ENCODE results near the gene AGTR2.
"Not testable (repeated sequence)": the region's sequence is repeated elsewhere in the genome, so short reads cannot be mapped to it uniquely, and the experiment has no call there.

The AGTR2 gene, protein sequence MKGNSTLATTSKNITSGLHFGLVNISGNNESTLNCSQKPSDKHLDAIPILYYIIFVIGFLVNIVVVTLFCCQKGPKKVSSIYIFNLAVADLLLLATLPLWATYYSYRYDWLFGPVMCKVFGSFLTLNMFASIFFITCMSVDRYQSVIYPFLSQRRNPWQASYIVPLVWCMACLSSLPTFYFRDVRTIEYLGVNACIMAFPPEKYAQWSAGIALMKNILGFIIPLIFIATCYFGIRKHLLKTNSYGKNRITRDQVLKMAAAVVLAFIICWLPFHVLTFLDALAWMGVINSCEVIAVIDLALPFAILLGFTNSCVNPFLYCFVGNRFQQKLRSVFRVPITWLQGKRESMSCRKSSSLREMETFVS

DNA sequence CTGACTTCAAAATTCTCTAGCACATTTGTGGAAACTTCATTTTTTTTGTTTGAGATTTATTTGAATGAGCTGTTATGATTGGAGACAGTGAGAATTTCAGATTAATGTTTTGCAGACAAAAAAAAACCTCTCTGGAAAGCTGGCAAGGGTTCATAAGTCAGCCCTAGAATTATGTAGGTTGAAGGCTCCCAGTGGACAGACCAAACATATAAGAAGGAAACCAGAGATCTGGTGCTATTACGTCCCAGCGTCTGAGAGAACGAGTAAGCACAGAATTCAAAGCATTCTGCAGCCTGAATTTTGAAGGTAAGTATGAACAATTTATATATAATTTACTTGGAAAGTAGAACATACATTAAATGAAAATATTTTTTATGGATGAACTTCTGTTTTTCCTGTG lies at the start of gene AGTR2:
Gene AGTR2 (plus strand): TSS at position 234 of the 400 bp plus-strand sequence. CDS start 1,537 bp downstream, outside the sequence.
- FAIRE-seq (no peak), DNase-seq (ENCODE audit: insufficient read length, low spot score) (no peak)

- no peak for DNase-seq (ENCODE audit: insufficient read length, low spot score)
- no peak for FAIRE-seq
Observed at GRCh38 chrX:116135277-116135676, 35.3 kb upstream of the AGTR2 start.

DNA sequence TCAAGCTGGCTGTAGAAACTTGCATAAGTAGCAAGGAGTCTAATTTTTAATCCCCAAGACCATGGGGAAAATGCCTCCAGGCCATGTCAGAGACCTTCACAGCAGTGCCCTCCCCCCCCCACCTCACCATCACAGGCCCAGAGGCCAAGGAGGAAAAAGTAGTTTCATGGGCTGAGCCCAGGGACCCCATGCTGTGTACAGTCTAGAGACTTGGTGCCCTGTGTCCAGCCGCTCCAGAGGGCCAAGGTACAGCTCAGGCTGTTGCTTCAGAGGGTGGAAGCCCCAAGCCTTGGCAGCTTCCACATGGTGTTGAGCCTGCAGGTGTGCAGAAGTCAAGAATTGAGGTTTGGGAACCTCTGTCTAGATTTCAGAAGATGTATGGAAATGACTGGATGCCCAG lies 29.3 kb upstream of the AGTR2 start:
- not testable (repeated sequence) for DNase-seq (ENCODE audit: insufficient read length, low spot score); FAIRE-seq

GRCh38 chrX:116142976-116143375 lies 27.6 kb upstream of the AGTR2 start:
- no peak for FAIRE-seq
- no peak for DNase-seq (ENCODE audit: insufficient read length, low spot score)

DNA sequence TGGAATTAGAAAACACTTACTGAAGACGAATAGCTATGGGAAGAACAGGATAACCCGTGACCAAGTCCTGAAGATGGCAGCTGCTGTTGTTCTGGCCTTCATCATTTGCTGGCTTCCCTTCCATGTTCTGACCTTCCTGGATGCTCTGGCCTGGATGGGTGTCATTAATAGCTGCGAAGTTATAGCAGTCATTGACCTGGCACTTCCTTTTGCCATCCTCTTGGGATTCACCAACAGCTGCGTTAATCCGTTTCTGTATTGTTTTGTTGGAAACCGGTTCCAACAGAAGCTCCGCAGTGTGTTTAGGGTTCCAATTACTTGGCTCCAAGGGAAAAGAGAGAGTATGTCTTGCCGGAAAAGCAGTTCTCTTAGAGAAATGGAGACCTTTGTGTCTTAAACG lies 2.4 kb downstream of the AGTR2 start:
- DNase-seq (ENCODE audit: insufficient read length, low spot score): no peak
- FAIRE-seq: no peak

GRCh38 chrX:116181300-116181699 lies 10.8 kb downstream of the AGTR2 start:
- DNase-seq (ENCODE audit: insufficient read length, low spot score) (no peak), FAIRE-seq (no peak)

DNA sequence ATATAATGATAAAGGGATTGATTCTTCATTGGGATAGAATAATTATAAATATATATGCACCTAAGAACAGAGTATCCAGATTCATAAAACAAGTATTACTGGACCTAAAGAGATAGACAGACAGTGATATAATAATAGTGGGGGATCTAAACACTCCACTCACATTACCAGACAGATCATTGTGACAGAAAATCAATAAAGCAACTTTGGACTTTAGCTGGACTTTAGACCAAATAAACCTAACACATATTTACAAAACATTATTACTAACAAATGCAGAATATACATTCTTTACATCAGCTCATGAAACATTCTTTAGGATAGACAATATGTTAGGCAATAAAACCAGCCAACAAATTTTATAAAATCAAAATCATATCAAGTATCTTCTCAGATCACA lies 14.6 kb downstream of the AGTR2 start:
- no peak for FAIRE-seq
- no peak for DNase-seq (ENCODE audit: insufficient read length, low spot score)

GRCh38 chrX:116194649-116195048 lies 24.1 kb downstream of the AGTR2 start:
- FAIRE-seq: no peak
- no peak for DNase-seq (ENCODE audit: insufficient read length, low spot score)

- FAIRE-seq: no peak
- DNase-seq (ENCODE audit: insufficient read length, low spot score): no peak
Observed at GRCh38 chrX:116198235-116198634, 27.7 kb downstream of the AGTR2 start.

DNA sequence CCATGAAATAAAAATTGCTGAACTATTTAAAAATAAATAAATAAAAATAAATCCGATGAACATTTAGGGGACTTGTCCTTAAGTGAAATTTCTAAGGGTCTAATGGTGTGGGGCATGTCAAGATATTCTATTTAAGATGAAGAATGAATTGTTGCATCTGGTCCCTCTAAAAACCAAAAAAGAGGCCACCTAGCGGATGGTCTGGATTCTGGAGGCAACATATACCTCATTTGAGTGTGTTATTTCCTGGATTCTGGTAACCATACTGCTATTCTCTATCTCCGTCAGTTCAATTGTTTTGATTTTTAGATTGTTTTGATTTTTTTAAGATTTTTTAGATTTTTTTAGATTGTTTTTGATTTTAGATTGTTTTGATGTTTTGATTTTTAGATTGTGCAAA lies 28.3 kb downstream of the AGTR2 start:
- FAIRE-seq (no peak), DNase-seq (ENCODE audit: insufficient read length, low spot score) (no peak)

DNA sequence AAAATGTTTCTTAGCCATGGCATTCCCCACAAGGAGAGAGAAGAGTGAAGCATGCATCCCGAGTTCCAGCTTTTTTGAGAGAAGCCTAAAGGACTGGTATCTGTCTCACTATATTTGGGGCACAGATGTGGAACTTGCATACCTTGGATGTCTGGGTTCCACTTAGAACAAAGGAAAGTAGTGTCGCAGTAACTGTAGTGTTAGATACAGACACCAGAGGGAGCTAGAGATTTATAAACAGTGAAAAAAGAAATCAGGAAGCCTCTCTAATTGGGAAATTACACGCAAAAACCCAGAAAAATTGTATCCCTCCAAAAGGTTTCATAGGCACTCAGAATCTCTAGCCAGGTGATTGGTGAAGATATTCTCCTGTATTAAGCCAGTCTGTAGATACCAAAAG lies 34.4 kb downstream of the AGTR2 start:
- no peak for DNase-seq (ENCODE audit: insufficient read length, low spot score)
- no peak for FAIRE-seq

DNA sequence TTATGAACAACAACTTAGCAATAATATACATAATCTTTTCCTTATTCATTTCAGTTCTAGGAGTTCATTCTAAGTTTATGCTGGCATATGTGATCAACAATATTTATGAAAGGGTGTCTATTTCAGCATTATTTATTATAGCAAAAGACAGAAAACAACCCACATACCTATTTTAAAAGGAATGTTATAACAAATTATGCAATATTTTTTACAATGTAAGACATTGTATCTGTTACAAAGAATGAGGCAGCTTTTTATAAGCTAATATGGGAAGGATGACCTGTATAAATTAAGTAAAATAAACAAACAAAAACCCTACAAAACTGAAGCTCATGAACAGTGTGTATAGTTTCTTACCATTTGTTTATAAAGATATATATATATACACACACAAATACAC lies 42.7 kb downstream of the AGTR2 start:
- DNase-seq (ENCODE audit: insufficient read length, low spot score) (no peak), FAIRE-seq (no peak)

DNA sequence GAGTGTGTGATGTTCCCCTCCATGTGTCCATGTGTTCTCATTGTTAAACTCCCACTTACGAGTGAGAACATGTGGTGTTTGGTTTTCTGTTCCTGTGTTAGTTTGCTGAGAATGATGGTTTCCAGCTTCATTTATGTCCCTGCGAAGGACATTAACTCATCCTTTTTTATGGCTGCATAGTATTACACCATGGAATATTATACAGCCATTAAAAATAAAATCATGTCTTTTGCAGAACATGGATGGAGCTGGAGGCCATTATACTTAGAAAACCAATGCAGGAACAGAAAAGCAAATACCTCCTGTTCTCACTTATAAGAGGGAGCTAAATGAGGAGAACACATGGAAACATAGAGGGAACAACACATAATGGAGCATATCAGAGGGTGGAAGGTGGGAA lies 46.5 kb downstream of the AGTR2 start:
- not testable (repeated sequence) for DNase-seq (ENCODE audit: insufficient read length, low spot score); FAIRE-seq
